Adrenal gland (tissue), 5 donors: ENCODE measurements around the gene TACO1.

Source experiments
- POLR2A ChIP-seq, 2 donors: fragments of 450-650 bp; IDR thresholded peaks; one replicate each; pipeline ENCODE4 v1.6.1; 2017; ENCODE audit warnings: antibody characterized with exemption in 2 of 2, mild to moderate bottlenecking in 2 of 2, moderate library complexity in 1 of 2
- TF ChIP-seq, protein P1 (sequence below), 6 experiments: fragments of 450-650 bp in 4 of 6; fragments of 200-600 bp in 2 of 6; sonication (generic) in 1 of 6; IDR thresholded peaks; 1 replicate in 5 of 6; 2 replicates in 1 of 6; pipeline versions ENCODE4 v1.5.1 to v1.8.0; 2016 to 2021; ENCODE audit warnings: antibody characterized with exemption in 6 of 6, mild to moderate bottlenecking in 2 of 6, moderate library complexity in 1 of 6
- donor health status: DM: no; HTN: no; CAD: no.

DNA sequence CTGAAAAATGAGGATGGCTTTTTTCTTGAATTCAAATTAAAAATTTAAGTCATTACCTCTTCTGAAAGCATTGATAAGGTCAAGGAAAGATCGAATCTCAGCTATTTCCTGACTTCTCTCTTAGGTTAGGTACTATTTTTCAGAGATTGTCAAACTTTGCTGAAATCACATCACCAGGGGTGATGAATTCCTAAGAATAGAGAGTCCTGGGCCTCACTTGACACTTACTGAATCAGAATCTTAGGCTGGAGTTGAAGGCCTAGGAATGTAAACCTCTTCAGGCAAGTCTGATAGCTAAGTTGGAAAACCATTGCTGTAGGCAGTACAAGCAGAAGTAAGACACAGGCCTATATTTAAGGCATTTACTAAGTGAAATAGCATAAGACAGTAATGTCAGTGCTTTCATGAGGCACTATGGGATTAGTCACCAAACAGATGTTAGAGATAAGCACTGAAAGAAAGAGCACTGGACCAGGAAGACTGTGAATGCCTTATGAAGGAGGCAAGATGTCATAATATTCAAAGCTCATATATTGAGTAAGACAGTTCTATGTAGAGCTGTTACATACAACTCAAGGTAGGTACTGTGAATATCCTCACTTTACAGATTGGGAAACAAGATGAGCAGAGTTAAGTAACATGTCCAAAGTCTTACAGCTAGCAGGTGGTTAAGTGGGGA lies 28.9 kb upstream of the TACO1 start:
- TF ChIP-seq, protein P1, sequence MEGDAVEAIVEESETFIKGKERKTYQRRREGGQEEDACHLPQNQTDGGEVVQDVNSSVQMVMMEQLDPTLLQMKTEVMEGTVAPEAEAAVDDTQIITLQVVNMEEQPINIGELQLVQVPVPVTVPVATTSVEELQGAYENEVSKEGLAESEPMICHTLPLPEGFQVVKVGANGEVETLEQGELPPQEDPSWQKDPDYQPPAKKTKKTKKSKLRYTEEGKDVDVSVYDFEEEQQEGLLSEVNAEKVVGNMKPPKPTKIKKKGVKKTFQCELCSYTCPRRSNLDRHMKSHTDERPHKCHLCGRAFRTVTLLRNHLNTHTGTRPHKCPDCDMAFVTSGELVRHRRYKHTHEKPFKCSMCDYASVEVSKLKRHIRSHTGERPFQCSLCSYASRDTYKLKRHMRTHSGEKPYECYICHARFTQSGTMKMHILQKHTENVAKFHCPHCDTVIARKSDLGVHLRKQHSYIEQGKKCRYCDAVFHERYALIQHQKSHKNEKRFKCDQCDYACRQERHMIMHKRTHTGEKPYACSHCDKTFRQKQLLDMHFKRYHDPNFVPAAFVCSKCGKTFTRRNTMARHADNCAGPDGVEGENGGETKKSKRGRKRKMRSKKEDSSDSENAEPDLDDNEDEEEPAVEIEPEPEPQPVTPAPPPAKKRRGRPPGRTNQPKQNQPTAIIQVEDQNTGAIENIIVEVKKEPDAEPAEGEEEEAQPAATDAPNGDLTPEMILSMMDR (IDR thresholded peaks at IDR 0.05), result no peak
- no peak for TF ChIP-seq POLR2A (IDR thresholded peaks at IDR 0.05)
